PFSK-1 (cell line): ENCODE results near the gene GAB3.

Experiments
- FOXP2 ChIP-seq: optimal IDR thresholded peaks from 2 replicates; pipeline ENCODE3; 2011; ENCODE audit warnings: borderline replicate concordance, control low read depth, inconsistent platforms; ENCODE audit not compliant: insufficient read depth; ENCODE audit errors: extremely low read length, extremely low read depth
- POLR2AphosphoS5 ChIP-seq: IDR thresholded peaks from 2 replicates; pipeline ENCODE4 v1.6.1; 2012; ENCODE audit warnings: low read depth, mild to moderate bottlenecking, control low read depth, low read length, moderate library complexity
- REST ChIP-seq, 2 experiments: IDR thresholded peaks; 2 replicates each; pipeline versions ENCODE4 v1.6.1 to v1.8.0; 2011 to 2012; ENCODE audit warnings: low read depth in 2 of 2, low read length in 2 of 2, control low read depth in 1 of 2, inconsistent platforms in 1 of 2, mild to moderate bottlenecking in 1 of 2, moderate library complexity in 1 of 2; ENCODE audit not compliant: insufficient read depth in 1 of 2
- SIN3A ChIP-seq: IDR thresholded peaks from 2 replicates; pipeline ENCODE4 v1.6.1; 2012; ENCODE audit warnings: mild to moderate bottlenecking, low read length, moderate library complexity, borderline replicate concordance; ENCODE audit not compliant: insufficient read depth
- TAF1 ChIP-seq: IDR thresholded peaks from 2 replicates; pipeline ENCODE4 v1.6.1; 2012; ENCODE audit warnings: low read length, control low read depth, borderline replicate concordance; ENCODE audit not compliant: insufficient read depth

GRCh38 chrX:154652311-154653047, 98.4 kb downstream of the GAB3 start:
- TF ChIP-seq TAF1 (no peak), SIN3A (no peak), POLR2AphosphoS5 (no peak), REST (IDR thresholded peaks at IDR 0.05; ENCODE audit: insufficient read depth in 1 of 2, low read depth in 2 of 2, low read length in 2 of 2) (no peak), FOXP2 (no peak)
